ENCODE measurements around the gene ZNF677.
"Not testable (repeated sequence)": the region's sequence is repeated elsewhere in the genome, so short reads cannot be mapped to it uniquely, and the experiment has no call there.

ZNF677 gene

GRCh38 chr19:53193535-53194222 lies 61.0 kb downstream of the ZNF677 start:
- DNase-seq = no peak

GRCh38 chr19:53192771-53193534 lies 61.7 kb downstream of the ZNF677 start, which contains the start of gene ZNF665:
ZNF665 (minus strand) TSS chr19:53193358; CDS start chr19:53182898, 10,460 bp downstream.
- DNase-seq = peak; percentile 73

- no peak for DNase-seq
Observed at GRCh38 chr19:53190253-53190652, 64.4 kb downstream of the ZNF677 start.

- DNase-seq = not testable (repeated sequence)
Observed at GRCh38 chr19:53189691-53190198, 64.9 kb downstream of the ZNF677 start.
